GM18508 (cell line): ENCODE results near the gene FAM163A.
"Not testable (repeated sequence)": the region's sequence is repeated elsewhere in the genome, so short reads cannot be mapped to it uniquely, and the experiment has no call there.

Source experiments
- ATAC-seq: cut with Tn5 transposase; IDR thresholded peaks from one replicate; pipeline ENCODE4 v1.9.1; 2021; ENCODE audit warnings: moderate number of reproducible peaks; ENCODE audit not compliant: insufficient read depth, unreplicated experiment

Gene FAM163A

DNA sequence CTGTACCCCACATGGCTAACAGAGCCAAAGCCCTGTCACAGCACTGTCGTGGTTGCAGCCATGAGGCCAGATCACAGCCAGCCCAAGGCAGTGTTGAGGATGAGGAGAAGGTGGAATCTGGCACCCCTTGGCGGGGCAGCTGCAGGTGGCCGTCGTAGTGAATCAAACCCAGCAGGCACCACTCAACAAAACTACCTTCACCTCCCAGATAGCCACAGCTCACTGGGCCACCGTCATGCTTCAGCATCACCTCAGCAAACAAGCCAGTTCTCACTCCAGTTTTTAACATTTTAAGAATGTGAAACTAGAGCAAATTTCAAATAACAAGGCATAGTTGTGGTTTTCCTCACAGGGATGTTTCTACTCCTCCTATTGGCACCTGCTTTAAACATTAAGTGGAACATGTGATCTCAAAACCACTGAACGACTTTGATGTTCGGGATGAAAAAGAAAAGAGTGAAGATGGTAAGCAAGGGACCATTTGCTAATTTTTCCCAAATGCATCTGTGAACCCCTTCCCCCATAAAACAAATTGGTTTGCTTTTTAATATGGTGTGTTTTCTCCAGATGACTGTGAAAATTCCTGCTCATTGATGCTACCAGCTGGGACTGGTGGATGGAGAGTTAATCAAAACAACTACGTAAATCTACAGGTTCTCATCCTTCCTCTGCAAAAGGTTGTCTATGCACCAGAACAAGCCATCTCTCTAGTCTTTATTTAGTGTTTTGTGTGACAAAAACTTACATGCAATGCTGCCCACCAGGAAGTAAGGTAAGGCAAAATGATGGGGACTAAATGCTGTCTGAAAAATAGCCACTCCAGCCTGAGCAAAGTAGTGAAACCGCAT is 89.0 kb downstream of the FAM163A start:
- no peak for ATAC-seq

DNA sequence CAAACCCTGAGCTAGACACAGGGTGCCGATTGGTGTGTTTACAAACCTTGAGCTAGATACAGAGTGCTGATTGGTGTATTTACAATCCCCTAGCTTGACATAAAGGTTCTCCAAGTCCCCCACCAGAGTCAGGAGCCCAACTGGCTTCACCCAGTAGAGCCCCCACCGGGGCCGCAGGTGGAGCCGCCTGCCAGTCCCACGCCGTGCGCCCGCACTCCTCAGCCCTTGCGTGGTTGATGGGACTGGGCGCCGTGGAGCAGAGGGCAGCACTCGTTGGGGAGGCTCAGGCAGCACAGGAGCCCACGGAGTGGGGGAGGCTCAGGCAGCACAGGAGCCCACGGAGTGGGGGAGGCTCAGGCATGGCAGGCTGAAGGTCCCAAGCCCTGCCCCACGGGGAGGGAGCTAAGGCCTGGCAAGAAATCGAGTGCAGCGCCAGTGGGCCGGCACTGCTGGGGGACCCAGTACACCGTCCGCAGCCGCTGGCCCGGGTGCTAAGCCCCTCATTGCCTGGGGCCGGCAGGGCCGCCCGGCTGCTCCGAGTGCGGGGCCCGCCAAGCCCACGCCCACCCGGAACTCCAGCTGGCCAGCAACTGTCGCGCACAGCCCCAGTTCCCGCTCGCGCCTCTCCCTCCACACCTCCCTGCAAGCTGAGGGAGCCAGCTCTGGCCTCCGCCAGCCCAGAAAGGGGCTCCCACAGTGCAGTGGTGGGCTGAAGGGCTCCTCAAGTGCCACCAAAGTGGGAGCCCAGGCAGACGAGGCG is 93.8 kb downstream of the FAM163A start:
- not testable (repeated sequence) for ATAC-seq

GRCh38 chr1:179840107-179840506 is 97.0 kb downstream of the FAM163A start:
- no peak for ATAC-seq

- no peak for ATAC-seq
Observed at GRCh38 chr1:179848233-179848632, 105.1 kb downstream of the FAM163A start.

DNA sequence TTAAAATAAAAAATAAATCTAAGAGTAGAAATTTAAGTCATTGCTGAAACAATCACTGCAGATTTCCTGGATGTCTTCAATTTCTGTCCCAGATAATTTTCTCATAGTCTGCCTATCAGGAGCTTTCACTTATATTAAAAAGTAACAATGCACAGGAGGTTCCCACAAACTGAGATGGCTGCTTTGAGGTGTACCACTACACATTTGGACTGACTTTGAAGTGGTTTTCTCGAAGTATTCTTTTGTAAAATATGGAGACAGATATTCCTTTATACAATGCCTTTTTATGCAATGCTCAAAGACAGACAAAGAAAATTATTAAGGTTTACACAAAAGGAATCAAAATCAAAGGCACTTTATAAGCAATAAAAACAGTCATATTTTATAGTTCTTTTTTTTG is 110.0 kb downstream of the FAM163A start:
- no peak for ATAC-seq

DNA sequence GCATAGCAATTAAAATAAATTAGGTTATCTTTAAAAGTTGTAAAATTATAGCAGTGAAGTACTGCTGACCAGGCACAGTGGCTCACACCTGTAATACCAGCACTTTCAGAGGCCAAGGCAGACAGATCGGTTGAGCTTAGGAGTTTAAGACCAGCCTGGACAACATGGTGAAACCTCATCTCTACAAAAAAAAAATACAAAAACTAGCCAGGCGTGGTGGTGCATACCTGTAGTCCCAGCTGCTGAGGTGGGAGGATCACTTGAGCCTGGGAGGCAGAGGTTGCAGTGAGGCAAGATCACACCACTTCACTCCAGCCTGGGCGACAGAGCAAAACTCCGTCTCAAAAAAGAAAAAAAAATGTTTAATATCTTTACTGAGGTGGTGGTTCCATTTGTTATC is 112.7 kb downstream of the FAM163A start:
- ATAC-seq: not testable (repeated sequence)

DNA sequence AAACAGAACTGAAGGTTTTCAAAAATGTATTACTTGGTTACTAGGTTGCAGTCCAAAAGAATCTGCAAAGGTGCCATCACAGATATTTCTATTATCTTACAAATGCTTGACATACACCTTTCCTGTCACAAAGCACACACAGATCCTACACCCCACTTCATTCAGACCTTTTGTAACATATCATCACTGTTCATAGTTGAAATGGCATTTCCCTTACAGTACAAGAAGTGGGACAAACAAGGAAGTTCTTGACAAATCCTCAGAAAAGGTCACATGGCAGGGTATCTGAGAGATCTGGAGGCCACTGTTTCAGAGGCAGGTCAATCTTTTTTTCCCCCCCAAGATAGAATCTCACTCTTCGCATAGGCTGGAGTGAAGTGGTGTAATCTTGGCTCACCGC is 113.2 kb downstream of the FAM163A start:
- no peak for ATAC-seq

- ATAC-seq: no peak
Observed at GRCh38 chr1:179857009-179857408, 113.9 kb downstream of the FAM163A start.

GRCh38 chr1:179860652-179861051 is 117.6 kb downstream of the FAM163A start:
- no peak for ATAC-seq

GRCh38 chr1:179865377-179865776 is 122.3 kb downstream of the FAM163A start:
- ATAC-seq: no peak
